ENCODE measurements around the gene HPS4.
A peak's percentile ranks its signal among the peaks of the same experiment; 100 is the strongest.

Gene HPS4

GRCh38 chr22:26514419-26515161 is 31.0 kb upstream of the HPS4 start:
- no peak for TF ChIP-seq JUND (IDR thresholded peaks at IDR 0.05; ENCODE audit: low read depth)
- DNase-seq (ENCODE audit: low read depth in 1 of 2, low spot score in 1 of 2): no peak
- in situ Hi-C loops (cut with HindIII; ENCODE audit: low pct_unique_long_range_greater_than_20kb, low sequenced_read_pairs): no loop called here

DNA sequence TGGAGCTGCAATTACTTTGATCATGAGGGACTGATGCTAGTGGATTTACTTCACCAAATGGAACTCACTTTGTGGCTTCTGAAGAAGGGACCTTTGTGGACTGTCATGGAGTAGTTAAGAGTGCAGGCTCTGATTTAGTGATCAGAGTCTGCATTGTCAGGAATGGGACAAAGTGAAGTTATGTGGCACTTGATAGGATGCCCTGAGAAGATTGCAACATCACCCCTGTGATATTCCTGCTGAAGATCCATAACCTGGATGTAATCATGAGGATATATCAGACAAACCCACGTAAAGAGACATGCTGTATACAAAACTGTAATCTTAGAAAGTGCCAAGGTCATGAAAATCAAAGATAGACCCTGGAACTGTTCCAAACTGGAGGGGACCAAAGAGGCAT is 30.3 kb upstream of the HPS4 start:
- TF ChIP-seq JUND (IDR thresholded peaks at IDR 0.05; ENCODE audit: low read depth): no peak
- in situ Hi-C loops (cut with HindIII; ENCODE audit: low pct_unique_long_range_greater_than_20kb, low sequenced_read_pairs): no loop called here
- DNase-seq (ENCODE audit: low read depth in 1 of 2, low spot score in 1 of 2): no peak

DNA sequence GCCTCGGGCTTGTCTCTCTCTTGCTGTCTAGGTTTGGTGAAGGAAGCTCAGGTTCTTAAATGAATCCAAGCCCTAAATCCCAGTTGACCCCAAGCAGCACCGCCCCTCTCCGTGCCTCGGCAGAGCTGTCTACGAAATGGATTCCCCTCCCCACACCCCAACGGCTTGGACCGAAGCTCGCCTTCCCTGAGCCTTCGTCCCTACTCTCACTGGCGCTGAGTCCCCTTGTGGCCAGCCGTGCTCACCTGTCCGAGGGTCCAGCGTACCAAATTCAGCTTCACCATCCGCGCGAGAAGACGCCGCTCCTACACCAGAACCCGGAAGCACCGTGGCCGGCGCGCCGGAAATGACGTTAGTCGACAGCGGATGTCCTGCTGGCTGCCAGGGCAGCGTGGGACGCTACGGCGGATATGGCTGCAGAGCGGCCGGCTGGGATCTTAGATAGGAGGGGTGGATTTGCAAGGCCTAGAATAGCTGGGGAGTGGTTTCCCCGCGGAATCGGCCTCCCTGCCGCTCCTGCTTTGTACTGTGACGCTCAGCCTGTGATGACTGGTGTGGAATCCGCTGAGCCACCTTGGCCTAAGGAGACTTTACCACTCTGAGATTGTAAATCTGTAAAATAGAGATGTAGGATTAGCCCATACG is 28.7 kb upstream of the HPS4 start, which contains the start of gene TFIP11:
TSS of gene TFIP11 (minus strand) at position 325 of the 645 bp plus-strand sequence. CDS start 2,201 bp downstream, outside the sequence.
- no peak for TF ChIP-seq JUND (IDR thresholded peaks at IDR 0.05; ENCODE audit: low read depth)
- DNase-seq (ENCODE audit: low read depth in 1 of 2, low spot score in 1 of 2): peak; percentile 67 to 90
- in situ Hi-C loops (cut with HindIII; ENCODE audit: low pct_unique_long_range_greater_than_20kb, low sequenced_read_pairs): no loop called here

- DNase-seq (ENCODE audit: low read depth in 1 of 2, low spot score in 1 of 2): no peak
- in situ Hi-C loops (cut with HindIII; ENCODE audit: low pct_unique_long_range_greater_than_20kb, low sequenced_read_pairs): no loop called here
- TF ChIP-seq JUND (IDR thresholded peaks at IDR 0.05; ENCODE audit: low read depth): no peak
Observed at GRCh38 chr22:26508148-26508547, 24.6 kb upstream of the HPS4 start.

DNA sequence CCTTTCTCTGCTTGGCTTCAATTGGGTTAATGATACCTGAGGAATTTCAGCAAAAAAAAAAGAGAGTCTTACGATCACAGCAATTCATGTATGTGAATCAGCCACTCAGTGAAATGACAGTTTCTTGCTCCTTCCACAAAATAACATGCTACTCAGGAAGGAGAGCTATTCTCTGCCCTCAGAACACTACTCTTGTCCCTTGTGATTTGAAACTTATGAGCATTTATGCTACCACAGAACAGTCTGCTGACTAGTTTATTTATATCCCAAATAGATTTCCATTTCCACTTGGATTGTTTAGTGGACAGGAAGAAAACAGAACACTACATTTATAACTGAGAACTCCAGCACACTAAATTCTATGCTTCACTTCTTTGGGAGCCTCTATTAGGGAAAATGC is 20.2 kb upstream of the HPS4 start:
- in situ Hi-C loops (cut with HindIII; ENCODE audit: low pct_unique_long_range_greater_than_20kb, low sequenced_read_pairs): no loop called here
- TF ChIP-seq JUND (IDR thresholded peaks at IDR 0.05; ENCODE audit: low read depth): no peak
- DNase-seq (ENCODE audit: low read depth in 1 of 2, low spot score in 1 of 2): no peak

DNA sequence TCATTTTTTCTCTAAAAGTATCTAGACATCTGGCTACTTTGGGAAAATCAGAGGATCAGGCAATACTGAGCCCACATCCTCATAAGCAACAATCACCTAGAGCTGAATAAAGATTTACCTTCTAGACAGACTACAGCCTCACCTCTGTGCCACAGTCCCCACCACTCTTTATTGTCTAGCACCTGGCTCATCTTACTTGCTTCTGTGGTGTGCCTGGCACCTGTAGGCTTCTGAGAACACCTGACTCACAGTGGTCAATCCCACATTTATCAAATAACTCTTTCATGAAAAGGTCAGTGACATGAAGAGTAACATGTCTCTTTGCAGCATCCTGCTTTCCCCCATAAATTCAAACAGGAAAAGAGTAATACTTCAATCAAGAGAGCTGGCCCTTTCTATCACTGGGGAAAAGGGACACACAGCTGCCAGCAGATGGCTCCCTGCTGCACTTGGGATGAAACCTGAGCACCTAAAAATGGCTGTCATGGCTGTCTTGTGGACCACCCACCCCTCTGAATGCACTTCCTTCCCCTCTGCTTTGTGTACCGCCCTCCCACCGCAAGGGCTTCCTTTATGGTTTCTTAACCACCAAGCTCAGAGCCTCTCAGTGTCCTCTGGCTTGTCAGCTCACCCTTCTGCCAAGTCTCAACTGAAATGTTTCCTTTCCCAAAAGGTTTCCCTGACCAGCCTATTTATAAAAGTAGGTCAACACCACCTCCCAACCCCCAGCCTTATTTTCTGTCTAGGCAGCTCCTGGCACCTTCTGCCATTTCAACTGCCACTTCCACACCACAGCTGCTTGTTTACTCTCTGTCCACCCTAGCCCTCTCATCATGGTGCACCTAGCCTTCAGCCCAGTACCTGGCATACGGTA is 19.3 kb upstream of the HPS4 start:
- TF ChIP-seq JUND (IDR thresholded peaks at IDR 0.05; ENCODE audit: low read depth): no peak
- in situ Hi-C loops (cut with HindIII; ENCODE audit: low pct_unique_long_range_greater_than_20kb, low sequenced_read_pairs): no loop called here
- DNase-seq (ENCODE audit: low read depth in 1 of 2, low spot score in 1 of 2): peak in 1 of 2 experiments; percentile 53

DNA sequence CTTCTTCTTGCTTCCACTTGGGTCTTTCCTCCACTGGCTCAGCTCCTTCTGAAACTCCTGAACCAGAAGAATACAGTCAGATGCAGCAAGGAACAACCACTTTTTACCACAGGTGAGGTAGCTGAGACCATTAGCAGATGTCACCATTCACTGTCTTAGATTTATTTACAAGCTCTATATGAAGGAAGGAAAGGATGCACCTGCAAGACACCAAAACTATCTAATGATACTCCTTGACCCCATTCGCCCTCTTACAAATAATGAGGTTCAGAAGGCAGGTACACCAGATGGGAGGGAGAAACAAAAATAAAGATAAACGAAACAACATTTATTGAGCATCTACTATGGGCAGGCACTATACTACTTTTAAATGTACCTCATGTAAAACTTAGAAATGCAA is 18.4 kb upstream of the HPS4 start:
- in situ Hi-C loops (cut with HindIII; ENCODE audit: low pct_unique_long_range_greater_than_20kb, low sequenced_read_pairs): no loop called here

GRCh38 chr22:26499188-26499703 is 15.7 kb upstream of the HPS4 start:
- in situ Hi-C loops (cut with HindIII; ENCODE audit: low pct_unique_long_range_greater_than_20kb, low sequenced_read_pairs): no loop called here
- no peak for DNase-seq (ENCODE audit: low read depth in 1 of 2, low spot score in 1 of 2)
- no peak for TF ChIP-seq JUND (IDR thresholded peaks at IDR 0.05; ENCODE audit: low read depth)

More for the DNA sequence above, 18.4 kb upstream of the HPS4 start:
- no peak for TF ChIP-seq JUND (IDR thresholded peaks at IDR 0.05; ENCODE audit: low read depth)
- DNase-seq (ENCODE audit: low read depth in 1 of 2, low spot score in 1 of 2): no peak

- DNase-seq (ENCODE audit: low read depth in 1 of 2, low spot score in 1 of 2): no peak
- no peak for TF ChIP-seq JUND (IDR thresholded peaks at IDR 0.05; ENCODE audit: low read depth)
- in situ Hi-C loops (cut with HindIII; ENCODE audit: low pct_unique_long_range_greater_than_20kb, low sequenced_read_pairs): no loop called here
Observed at GRCh38 chr22:26496456-26496855, 12.9 kb upstream of the HPS4 start.

DNA sequence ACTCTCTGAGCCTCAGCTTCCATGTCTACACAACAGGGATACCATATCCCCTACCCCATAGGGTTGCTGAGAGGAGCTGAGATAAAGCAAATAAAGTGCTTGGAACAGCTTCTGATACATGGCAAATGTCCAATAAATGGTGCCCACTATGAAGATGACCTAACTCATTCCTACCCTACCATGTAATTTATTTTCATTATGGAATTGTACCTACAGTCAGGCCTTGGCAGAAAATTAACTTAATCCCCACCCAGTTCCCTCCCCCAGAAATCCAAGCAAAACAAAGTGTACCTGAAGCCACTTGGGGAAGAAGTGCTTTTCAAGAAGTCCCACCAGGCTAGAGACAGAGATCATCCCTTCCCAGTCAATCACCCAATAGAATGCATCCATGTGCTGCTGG is 10.9 kb upstream of the HPS4 start:
- in situ Hi-C loops (cut with HindIII; ENCODE audit: low pct_unique_long_range_greater_than_20kb, low sequenced_read_pairs): no loop called here
- DNase-seq (ENCODE audit: low read depth in 1 of 2, low spot score in 1 of 2): no peak
- TF ChIP-seq JUND (IDR thresholded peaks at IDR 0.05; ENCODE audit: low read depth): no peak

DNA sequence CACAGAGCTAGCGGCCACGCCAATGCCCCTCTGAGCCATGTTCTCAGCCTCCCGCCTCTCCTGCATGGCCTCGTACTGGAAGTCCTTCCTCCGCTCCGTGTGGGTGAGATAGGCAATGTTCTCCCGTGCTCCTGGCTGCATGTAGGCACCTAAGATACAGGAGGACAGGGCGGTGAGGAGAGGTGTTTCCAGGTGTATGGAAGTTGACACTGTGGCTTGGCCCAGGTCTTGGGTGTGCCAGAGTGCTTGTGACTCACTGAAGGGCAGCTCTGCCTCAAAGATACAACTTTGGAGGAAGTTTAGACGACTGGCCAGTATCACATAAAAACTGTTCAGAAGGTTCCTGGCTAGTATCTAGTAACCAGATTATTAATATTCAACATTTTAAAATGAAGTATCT is 8.6 kb upstream of the HPS4 start:
- no peak for DNase-seq (ENCODE audit: low read depth in 1 of 2, low spot score in 1 of 2)
- no peak for TF ChIP-seq JUND (IDR thresholded peaks at IDR 0.05; ENCODE audit: low read depth)
- in situ Hi-C loops (cut with HindIII; ENCODE audit: low pct_unique_long_range_greater_than_20kb, low sequenced_read_pairs): no loop called here

- in situ Hi-C loops (cut with HindIII; ENCODE audit: low pct_unique_long_range_greater_than_20kb, low sequenced_read_pairs): no loop called here
- DNase-seq (ENCODE audit: low read depth in 1 of 2, low spot score in 1 of 2): no peak
- no peak for TF ChIP-seq JUND (IDR thresholded peaks at IDR 0.05; ENCODE audit: low read depth)
Observed at GRCh38 chr22:26489447-26490036, 6.0 kb upstream of the HPS4 start.

Measured in T47D (cell line).